ENCODE measurements around the gene PPP6R3.

GRCh38 chr11:68643585-68643984, 183.0 kb downstream of the PPP6R3 start:
- TF ChIP-seq CTCF (IDR thresholded peaks at IDR 0.05; ENCODE audit: poor library complexity) (no peak), EZH2 (IDR thresholded peaks at IDR 0.05; ENCODE audit: borderline replicate concordance) (no peak), EZH2phosphoT487 (IDR thresholded peaks at IDR 0.05; ENCODE audit: low read depth, severe bottlenecking, unreplicated experiment) (no peak)
